ENCODE data around the gene DTX3L. TPM values are rescaled to one million over a fixed set of nuclear protein-coding genes. Genes with fewer than 3 reads are reported as not detected.

DTX3L gene
- total and polyA plus RNA-seq, 2 of the 13 experiments (the other 11 are each of a cell fraction or from before 2014, with no cell fraction given), result 2.5 to 10.9 TPM

DNA sequence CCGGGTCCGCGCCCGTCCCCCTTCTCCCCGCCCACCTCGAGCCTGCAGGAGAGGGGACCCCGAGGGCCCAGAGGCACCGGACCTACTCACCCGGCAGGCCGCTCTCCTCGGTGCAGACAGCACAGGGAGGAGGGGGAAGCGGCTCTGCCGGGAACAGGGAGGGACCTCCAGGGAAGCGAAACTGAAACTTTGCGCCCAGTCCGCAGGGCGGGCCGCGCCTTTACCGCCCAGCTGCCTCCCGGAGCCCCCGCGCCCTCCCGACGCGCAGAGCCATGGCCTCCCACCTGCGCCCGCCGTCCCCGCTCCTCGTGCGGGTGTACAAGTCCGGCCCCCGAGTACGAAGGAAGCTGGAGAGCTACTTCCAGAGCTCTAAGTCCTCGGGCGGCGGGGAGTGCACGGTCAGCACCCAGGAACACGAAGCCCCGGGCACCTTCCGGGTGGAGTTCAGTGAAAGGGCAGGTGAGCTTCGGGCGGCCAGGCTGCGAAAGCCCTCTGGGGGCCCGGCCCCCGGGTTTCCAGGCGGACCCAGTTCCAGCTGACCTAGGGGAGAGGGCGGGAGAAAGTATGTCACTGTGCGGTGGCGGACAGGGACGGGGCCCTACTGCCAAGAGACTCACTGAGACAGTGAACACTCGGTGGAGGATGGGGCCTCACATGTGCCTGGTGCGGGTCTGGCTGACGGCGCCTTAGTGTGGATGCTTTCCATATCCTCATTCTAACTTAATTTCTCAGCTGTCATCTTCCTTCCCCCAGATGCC, at the start of gene DTX3L, which contains the start of gene PARP9 (continued):
- no peak for TF ChIP-seq ZNF335 (CRISPR knock-in tag; IDR thresholded peaks at IDR 0.05)
- peak; percentile 66; the same call in 1 of the 2 replicates for TF ChIP-seq ESRRA (CRISPR knock-in tag; IDR thresholded peaks at IDR 0.05; ENCODE audit: low read depth)
- TF ChIP-seq ZNF780A (CRISPR knock-in tag; IDR thresholded peaks at IDR 0.05), result no peak
- TF ChIP-seq HHEX (CRISPR knock-in tag; IDR thresholded peaks at IDR 0.05), result no peak
- TF ChIP-seq, protein P1, sequence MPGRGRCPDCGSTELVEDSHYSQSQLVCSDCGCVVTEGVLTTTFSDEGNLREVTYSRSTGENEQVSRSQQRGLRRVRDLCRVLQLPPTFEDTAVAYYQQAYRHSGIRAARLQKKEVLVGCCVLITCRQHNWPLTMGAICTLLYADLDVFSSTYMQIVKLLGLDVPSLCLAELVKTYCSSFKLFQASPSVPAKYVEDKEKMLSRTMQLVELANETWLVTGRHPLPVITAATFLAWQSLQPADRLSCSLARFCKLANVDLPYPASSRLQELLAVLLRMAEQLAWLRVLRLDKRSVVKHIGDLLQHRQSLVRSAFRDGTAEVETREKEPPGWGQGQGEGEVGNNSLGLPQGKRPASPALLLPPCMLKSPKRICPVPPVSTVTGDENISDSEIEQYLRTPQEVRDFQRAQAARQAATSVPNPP (CRISPR knock-in tag; IDR thresholded peaks at IDR 0.05), result no peak
- TF ChIP-seq ZNF674 (CRISPR knock-in tag; IDR thresholded peaks at IDR 0.05; ENCODE audit: low read depth), result no peak
- TF ChIP-seq PCBP2 (optimal IDR thresholded peaks at IDR 0.05; ENCODE audit: low read depth, low read length, poor library complexity, severe bottlenecking), result no peak
- TF ChIP-seq KAT2B (IDR thresholded peaks at IDR 0.05; ENCODE audit: borderline replicate concordance, low read depth, low read length), result no peak
- TF ChIP-seq, protein P2, sequence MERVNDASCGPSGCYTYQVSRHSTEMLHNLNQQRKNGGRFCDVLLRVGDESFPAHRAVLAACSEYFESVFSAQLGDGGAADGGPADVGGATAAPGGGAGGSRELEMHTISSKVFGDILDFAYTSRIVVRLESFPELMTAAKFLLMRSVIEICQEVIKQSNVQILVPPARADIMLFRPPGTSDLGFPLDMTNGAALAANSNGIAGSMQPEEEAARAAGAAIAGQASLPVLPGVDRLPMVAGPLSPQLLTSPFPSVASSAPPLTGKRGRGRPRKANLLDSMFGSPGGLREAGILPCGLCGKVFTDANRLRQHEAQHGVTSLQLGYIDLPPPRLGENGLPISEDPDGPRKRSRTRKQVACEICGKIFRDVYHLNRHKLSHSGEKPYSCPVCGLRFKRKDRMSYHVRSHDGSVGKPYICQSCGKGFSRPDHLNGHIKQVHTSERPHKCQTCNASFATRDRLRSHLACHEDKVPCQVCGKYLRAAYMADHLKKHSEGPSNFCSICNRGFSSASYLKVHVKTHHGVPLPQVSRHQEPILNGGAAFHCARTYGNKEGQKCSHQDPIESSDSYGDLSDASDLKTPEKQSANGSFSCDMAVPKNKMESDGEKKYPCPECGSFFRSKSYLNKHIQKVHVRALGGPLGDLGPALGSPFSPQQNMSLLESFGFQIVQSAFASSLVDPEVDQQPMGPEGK (CRISPR knock-in tag; IDR thresholded peaks at IDR 0.05), result peak; percentile 94
- TF ChIP-seq ZNF761 (CRISPR knock-in tag; conservative IDR thresholded peaks at IDR 0.05), result peak; percentile 85; the same call in 1 of the 2 replicates
- no peak for TF ChIP-seq MAF1 (CRISPR knock-in tag; IDR thresholded peaks at IDR 0.05; ENCODE audit: borderline replicate concordance)
- TF ChIP-seq ZNF678 (CRISPR knock-in tag; IDR thresholded peaks at IDR 0.05), result peak; percentile 70; the same call in 1 of the 2 replicates
- TF ChIP-seq ZFP1 (CRISPR knock-in tag; IDR thresholded peaks at IDR 0.05), result no peak
- 0 out of 2 replicates have a peak, but pooled peaks have one; percentile 71 for TF ChIP-seq ZNF562 (CRISPR knock-in tag; IDR thresholded peaks at IDR 0.05; ENCODE audit: borderline replicate concordance)
- peak; percentile 75 for TF ChIP-seq ZFP41 (CRISPR knock-in tag; IDR thresholded peaks at IDR 0.05; ENCODE audit: borderline replicate concordance)
- peak; percentile 85 for TF ChIP-seq ZNF788 (CRISPR knock-in tag; IDR thresholded peaks at IDR 0.05; ENCODE audit: borderline replicate concordance)
- TF ChIP-seq MATR3 (CRISPR knock-in tag; IDR thresholded peaks at IDR 0.05), result no peak
- TF ChIP-seq, protein P3, sequence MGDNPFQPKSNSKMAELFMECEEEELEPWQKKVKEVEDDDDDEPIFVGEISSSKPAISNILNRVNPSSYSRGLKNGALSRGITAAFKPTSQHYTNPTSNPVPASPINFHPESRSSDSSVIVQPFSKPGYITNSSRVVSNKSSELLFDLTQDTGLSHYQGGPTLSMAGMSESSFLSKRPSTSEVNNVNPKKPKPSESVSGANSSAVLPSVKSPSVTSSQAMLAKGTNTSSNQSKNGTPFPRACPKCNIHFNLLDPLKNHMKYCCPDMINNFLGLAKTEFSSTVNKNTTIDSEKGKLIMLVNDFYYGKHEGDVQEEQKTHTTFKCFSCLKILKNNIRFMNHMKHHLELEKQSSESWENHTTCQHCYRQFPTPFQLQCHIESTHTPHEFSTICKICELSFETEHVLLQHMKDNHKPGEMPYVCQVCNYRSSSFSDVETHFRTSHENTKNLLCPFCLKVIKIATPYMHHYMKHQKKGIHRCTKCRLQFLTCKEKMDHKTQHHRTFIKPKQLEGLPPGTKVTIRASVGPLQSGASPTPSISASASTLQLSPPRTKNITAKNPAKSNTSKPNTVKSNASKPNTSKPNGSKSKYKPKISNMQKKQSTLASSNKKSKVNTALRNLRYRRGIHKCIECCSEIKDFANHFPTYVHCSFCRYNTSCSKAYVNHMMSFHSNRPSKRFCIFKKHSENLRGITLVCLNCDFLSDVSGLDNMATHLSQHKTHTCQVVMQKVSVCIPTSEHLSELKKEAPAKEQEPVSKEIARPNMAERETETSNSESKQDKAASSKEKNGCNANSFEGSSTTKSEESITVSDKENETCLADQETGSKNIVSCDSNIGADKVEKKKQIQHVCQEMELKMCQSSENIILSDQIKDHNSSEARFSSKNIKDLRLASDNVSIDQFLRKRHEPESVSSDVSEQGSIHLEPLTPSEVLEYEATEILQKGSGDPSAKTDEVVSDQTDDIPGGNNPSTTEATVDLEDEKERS (CRISPR knock-in tag; IDR thresholded peaks at IDR 0.05), result no peak
- TF ChIP-seq MXI1 (IDR thresholded peaks at IDR 0.05; ENCODE audit: borderline replicate concordance, low read depth, low read length), result peak; percentile 79; the same call in 2 of the 3 replicates
- TF ChIP-seq ZMYM3 (CRISPR knock-in tag; IDR thresholded peaks at IDR 0.05), result no peak
- peak; percentile 95 for TF ChIP-seq ZNF263 (CRISPR knock-in tag; IDR thresholded peaks at IDR 0.05)
- peak; percentile 55 for TF ChIP-seq MEIS2 (CRISPR knock-in tag; IDR thresholded peaks at IDR 0.05)
- TF ChIP-seq HIVEP1 (CRISPR knock-in tag; IDR thresholded peaks at IDR 0.05), result peak; percentile 87
- no peak for TF ChIP-seq NBN (conservative IDR thresholded peaks at IDR 0.05)
- TF ChIP-seq IKZF1 (IDR thresholded peaks at IDR 0.05), result no peak
- TF ChIP-seq ZNF337 (CRISPR knock-in tag; IDR thresholded peaks at IDR 0.05; ENCODE audit: borderline replicate concordance, low read depth), result no peak
- TF ChIP-seq PTBP1 (IDR thresholded peaks at IDR 0.05; ENCODE audit: low read depth, low read length, poor library complexity, severe bottlenecking), result no peak

Measured in HepG2 (cell line).